GM12864 (cell line): ENCODE measurements around the gene ZNF142.
"Not testable (repeated sequence)": the region's sequence is repeated elsewhere in the genome, so short reads cannot be mapped to it uniquely, and the experiment has no call there.

ENCODE experiments used
- DNase-seq: peaks from one replicate; pipeline ENCODE4 v3.0.0-alpha.2; 2011; ENCODE audit warnings: low read depth
- H3K4me3 ChIP-seq: 2 replicates; pipeline ENCODE4 v1.5.1; 2011; ENCODE audit warnings: mild to moderate bottlenecking, low read depth, low read length, control low read depth
- TF ChIP-seq, protein P1 (sequence below): IDR thresholded peaks from 2 replicates; pipeline ENCODE4 v1.5.1; 2011; ENCODE audit warnings: low read depth, mild to moderate bottlenecking, moderate library complexity, low read length, control low read depth, inconsistent platforms; ENCODE audit errors: missing control alignments

The ZNF142 gene

DNA sequence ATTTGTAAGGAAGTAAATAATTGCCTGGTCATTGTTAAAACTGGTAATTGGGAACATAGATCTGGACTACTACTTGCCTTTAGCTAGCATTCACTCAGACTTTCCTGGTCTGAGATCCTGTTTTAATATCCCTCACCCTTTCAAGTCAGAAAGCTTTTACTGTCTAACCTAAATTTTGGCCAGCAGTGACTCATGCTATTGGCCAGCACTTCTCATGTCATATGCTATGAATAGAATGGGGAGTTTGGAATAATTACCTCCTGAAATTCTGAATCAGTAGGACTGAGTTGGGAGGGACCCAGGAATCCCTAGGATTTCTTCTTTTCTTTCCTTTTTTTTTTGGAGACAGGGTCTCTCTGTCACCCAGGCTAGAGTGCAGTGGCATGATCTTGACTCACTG lies 31.8 kb upstream of the ZNF142 start:
- no peak for DNase-seq
- TF ChIP-seq, protein P1, sequence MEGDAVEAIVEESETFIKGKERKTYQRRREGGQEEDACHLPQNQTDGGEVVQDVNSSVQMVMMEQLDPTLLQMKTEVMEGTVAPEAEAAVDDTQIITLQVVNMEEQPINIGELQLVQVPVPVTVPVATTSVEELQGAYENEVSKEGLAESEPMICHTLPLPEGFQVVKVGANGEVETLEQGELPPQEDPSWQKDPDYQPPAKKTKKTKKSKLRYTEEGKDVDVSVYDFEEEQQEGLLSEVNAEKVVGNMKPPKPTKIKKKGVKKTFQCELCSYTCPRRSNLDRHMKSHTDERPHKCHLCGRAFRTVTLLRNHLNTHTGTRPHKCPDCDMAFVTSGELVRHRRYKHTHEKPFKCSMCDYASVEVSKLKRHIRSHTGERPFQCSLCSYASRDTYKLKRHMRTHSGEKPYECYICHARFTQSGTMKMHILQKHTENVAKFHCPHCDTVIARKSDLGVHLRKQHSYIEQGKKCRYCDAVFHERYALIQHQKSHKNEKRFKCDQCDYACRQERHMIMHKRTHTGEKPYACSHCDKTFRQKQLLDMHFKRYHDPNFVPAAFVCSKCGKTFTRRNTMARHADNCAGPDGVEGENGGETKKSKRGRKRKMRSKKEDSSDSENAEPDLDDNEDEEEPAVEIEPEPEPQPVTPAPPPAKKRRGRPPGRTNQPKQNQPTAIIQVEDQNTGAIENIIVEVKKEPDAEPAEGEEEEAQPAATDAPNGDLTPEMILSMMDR: no peak

DNA sequence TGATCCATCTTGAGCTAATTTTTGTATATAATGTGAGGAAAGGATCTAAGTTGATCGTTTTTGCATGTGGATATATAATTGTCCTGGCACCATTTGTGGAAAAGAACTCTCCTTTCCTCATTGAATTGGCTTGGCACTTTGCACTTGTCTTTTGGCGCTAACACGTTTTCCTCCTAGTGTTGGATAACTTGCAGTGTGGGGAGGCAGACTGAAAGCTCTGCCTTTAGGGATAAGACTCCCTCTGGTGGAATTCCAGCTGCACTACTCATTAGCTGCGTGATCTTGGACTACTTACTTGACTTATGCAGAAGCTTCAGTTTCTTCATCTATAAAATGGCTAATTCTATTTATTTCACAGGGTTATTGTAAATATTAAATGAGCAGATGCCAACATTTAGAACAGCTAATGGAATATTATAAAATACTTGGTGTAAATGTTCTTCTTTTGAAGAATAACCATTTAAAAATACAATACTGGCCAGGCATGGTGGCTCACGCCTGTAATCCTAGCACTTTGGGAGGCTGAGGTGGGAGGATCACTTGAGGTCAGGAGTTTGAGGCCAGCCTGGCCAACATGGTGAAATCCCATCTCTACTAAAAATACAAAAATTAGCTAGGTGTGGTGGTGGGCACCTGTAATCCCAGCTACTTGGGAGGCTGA lies 28.1 kb upstream of the ZNF142 start:
- not testable (repeated sequence) for H3K4me3 ChIP-seq, DNase-seq
- TF ChIP-seq, protein P1: peak; percentile 61

More for the DNA sequence above, 31.8 kb upstream of the ZNF142 start:
- H3K4me3 ChIP-seq: no peak overlapping the region

DNA sequence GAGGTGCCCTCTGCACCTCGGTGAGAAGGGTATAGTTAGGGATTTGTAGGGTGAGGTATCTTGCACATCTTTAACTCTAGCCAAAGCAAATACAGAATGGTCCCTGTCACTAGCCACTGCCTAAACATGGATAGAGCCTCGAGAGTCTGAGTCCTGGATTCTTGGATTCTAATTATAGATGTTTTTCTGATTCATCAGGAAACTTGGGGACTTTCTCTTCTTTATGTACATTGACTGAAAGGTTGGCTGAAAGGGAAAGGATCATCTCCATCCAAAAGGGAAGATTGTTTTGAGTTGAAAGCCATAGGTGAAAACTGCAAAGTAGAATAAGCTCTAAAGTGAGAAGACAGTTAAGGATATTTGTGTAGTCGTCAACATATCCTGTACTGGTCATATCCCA lies 20.6 kb upstream of the ZNF142 start:
- no peak for DNase-seq
- TF ChIP-seq, protein P1: no peak
- H3K4me3 ChIP-seq: no peak overlapping the region

DNA sequence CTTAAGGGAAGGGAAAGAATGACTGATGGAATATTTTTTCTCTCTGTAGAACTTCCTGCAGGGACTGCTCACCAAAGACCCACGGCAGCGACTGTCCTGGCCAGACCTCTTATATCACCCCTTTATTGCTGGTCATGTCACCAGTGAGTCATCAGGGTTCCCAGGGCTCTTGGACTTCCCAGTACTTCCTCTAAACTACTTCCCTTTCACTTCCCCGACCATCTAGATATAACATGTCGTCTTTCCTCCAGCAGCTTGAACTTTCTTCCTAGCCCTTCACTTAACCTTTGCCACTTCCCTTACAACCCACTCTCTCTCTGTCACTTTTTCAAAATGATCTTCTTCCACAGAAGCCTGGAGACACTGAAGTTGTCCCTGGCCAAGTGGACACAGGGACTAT lies 19.7 kb upstream of the ZNF142 start:
- no peak overlapping the region for H3K4me3 ChIP-seq
- TF ChIP-seq, protein P1: no peak
- no peak for DNase-seq

DNA sequence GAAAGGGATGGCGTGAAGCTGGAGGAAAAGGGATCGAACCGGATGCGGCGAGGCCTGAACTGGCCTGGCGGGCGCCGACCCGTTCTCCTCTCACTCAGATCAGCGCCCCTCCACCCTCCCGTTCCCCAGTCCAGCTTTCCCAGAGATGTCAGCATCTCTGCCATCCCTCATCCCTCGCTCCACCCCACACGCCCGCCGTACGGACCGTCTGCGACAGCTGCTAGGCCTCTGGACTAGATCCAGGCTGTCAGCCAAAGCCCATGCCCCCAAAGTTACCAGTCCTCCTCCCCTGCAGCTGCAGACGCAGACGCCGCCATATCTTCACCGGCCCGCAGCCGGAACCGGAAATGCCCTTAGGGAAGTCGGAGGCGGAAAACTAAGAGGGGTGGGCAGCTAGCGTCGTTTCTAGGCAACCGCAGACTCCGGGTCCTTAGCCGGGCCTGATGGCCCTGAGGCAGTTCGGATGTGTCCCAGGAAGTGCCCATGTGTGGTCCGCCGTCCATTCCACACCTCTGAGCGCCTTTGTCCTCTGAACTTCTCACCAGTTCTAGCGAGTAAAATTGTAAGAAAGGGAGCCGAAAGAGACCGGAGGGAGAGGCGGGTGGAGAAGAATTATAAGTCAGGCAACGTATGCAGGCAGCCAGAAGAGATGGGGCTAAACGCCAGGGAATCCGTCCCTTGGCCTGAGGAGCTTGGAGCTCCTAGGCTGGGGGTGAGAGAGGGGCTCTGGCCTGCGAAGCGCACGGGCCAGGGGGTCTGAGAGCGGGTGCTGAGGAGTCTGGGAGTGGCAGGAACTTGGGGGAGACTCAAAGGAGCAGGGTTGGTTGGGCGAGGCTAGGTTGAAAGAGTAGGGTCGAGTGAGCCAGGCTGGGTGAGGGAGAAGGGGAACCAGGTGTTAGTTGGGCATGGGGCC lies 12.5 kb upstream of the ZNF142 start, which contains the start of the genes RNF25 and STK36:
TSS of gene RNF25 (minus strand) at position 349 of the 913 bp plus-strand sequence. CDS start at position 317, 32 bp downstream.
TSS of gene STK36 (plus strand) at position 433 of the 913 bp plus-strand sequence. CDS start 744 bp downstream, outside the sequence.
- DNase-seq: peak; percentile 54
- TF ChIP-seq, protein P1: no peak
- H3K4me3 ChIP-seq: peak within 1 kb of the TSS; percentile 86

DNA sequence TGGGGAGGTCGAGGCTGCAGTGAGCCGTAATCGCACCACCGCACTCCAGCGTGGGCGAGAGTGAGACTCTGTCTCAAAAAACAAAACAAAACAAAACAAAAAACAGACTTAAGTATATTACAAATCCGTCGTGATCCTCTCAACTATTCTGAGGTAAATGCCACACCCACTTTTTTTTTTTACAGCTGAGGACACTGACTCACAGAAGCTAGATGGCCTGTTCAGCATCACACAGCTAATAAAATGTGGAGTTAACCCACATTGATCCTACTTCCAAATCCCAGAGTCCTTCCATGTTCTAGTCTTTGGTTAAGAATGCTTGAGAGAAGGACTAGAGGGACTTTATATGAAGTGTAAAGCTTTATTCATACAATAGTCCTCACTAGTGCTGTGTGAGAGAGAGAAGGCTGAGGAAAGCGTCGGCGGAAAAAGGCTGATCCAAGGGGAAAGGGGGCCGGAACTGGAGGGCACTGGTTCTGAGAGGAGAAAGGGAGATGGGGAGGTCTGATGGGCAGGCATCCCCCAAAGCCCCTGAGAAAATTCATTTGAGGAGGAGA lies 11.8 kb upstream of the ZNF142 start:
- H3K4me3 ChIP-seq: peak overlapping the region; percentile 86
- TF ChIP-seq, protein P1: no peak
- no peak for DNase-seq
